ENCODE results near the gene CCT7.
"Not testable (repeated sequence)": the region's sequence is repeated elsewhere in the genome, so short reads cannot be mapped to it uniquely, and the experiment has no call there.

Gene CCT7

GRCh38 chr2:73233932-73234832 is at the start of gene CCT7:
CCT7 (plus strand) TSS chr2:73234308; CDS start chr2:73234379, 71 bp downstream.
- peak; percentile 84 for DNase-seq

DNA sequence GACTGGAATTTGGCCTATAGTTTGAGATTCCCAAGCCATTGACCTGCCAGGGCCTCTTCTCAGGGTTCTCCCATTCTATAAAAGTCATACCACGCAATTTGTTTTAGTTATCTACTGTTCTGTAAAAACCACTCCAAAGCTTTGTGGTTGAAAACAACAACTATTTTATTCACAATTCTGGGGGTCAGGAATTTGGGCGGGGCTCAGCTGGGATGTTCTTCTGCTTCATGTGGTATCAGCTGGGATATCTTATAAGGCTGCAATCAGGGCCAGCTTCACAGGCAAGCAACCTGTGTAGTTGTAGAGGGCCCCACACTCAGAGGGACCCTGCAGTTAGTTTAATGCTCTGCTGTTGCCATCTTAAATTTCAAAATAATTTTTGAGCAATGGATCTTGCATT is 48.1 kb upstream of the CCT7 start:
- DNase-seq = no peak

- no peak for DNase-seq
Observed at GRCh38 chr2:73187549-73187948, 46.6 kb upstream of the CCT7 start.

DNA sequence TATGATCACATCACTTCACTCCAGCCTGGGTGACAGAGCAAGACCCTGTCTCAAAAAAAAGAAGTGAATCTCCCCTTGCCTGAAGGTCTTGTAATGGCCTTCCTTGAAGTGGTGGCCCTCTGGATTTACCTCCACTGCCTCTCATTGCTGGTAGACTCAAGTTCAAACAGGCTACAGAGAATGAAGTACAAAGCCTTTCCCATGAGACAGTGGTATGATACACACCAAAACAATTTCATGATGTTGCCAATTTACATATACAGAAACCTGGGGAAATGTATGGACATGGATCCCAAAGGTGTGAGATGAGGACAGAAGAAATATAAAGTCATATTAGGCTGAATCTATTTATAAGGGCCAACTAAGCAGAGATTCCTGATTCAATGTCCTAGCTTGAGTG is 36.5 kb upstream of the CCT7 start:
- DNase-seq = no peak

DNA sequence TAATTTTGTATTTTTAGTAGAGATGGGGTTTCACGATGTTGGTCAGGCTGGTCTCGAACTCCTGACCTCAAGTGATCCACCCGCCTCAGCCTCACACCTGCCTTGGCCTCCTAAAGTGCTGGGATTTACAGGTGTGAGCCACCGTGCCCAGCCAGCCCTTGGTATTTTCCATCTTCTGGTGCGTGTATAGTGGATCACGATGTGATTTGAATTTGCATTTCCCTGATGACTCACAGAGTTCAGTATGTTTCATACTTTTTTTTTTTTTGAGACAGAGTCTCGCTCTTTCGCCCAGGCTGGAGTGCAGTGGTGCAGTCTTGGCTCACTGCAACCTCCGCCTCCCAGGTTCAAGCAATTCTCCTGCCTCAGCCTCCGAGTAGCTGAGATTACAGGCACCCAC is 33.8 kb upstream of the CCT7 start:
- not testable (repeated sequence) for DNase-seq

DNA sequence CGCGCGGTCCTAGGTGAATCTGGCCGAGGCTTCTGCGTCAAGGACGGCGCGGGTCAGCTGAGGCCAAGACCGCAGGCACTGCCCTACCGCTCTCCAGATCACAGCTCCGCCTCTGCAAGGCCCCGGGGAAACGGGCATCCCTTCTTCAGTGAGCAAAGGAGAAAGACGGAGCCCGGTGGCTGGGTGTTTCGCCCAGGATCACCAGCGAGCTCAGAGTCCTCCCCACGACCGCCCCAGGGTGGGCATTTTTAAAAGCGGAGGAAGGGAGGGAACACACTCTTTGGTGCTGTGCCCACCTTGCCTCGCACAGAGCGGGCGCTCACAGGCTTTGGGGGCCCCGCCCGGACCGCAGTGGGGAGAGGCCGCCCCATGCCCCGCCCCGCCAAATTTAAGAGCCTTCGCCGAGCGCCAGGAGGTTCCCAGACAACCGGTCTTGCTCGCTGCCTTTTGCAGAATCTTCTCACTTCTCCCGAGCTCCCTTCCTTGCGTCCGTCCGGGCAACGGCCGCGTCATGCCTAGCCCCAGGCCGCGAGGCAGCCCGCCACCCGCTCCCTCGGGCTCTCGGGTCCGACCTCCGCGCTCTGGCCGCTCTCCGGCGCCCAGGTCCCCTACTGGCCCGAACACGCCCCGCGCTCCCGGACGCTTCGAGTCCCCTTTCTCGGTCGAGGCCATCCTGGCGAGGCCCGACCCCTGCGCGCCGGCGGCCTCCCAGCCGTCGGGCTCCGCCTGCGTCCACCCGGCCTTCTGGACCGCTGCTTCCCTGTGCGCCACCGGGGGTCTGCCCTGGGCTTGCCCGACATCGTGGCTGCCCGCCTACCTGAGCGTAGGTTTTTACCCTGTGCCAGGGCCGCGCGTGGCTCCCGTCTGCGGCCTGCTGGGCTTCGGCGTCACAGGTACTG is 31.7 kb upstream of the CCT7 start, which contains the start of gene NOTO:
TSS of gene NOTO (plus strand) at position 419 of the 899 bp plus-strand sequence. CDS start at position 512, 93 bp downstream.
- no peak for DNase-seq

- DNase-seq = no peak
Observed at GRCh38 chr2:73203055-73203681, 30.9 kb upstream of the CCT7 start.

GRCh38 chr2:73205611-73206010 is 28.5 kb upstream of the CCT7 start:
- DNase-seq = no peak

DNA sequence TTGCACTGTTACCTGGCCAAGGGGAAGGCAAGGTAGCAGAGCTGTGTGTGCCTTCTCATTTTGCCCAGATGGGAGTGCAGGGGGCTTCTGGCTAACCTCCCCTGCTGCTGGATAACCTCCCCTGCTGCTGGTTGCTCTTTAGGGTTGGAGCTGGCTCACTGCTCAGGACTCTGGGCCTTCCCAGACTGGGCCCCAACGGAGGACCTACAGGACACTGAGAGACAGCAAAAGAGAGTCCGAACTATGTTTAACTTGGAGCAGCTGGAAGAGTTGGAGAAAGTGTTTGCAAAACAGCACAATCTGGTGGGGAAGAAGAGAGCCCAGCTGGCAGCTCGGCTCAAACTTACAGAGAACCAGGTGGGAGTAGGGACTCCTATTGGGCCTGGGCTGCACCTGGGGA is 25.9 kb upstream of the CCT7 start:
- DNase-seq = no peak

DNA sequence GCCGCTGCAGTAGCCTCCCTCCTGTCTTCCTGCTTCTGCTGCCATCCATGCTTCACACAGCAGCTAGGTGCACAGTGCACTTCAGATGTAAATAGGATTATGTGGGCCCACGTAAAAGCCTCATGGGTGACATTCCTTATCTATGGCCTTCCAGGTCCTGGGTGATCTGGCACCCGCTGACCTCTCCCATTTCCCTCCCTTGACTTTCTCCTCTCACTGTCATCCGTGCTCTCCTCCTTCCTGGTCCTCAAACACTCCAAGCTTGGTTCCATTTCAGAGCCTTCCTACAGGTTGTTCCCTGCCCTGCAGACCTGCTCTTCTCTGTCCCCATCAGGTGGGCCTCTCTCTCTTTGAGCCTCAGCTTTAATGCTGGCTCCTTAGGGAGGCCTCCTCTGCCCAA is 24.1 kb upstream of the CCT7 start:
- DNase-seq = no peak

GRCh38 chr2:73210696-73211095 is 23.4 kb upstream of the CCT7 start:
- DNase-seq = no peak

GRCh38 chr2:73212098-73212447 is 22.0 kb upstream of the CCT7 start:
- no peak for DNase-seq

- peak; percentile 72 for DNase-seq
Observed at GRCh38 chr2:73212448-73213176, 21.5 kb upstream of the CCT7 start.

DNA sequence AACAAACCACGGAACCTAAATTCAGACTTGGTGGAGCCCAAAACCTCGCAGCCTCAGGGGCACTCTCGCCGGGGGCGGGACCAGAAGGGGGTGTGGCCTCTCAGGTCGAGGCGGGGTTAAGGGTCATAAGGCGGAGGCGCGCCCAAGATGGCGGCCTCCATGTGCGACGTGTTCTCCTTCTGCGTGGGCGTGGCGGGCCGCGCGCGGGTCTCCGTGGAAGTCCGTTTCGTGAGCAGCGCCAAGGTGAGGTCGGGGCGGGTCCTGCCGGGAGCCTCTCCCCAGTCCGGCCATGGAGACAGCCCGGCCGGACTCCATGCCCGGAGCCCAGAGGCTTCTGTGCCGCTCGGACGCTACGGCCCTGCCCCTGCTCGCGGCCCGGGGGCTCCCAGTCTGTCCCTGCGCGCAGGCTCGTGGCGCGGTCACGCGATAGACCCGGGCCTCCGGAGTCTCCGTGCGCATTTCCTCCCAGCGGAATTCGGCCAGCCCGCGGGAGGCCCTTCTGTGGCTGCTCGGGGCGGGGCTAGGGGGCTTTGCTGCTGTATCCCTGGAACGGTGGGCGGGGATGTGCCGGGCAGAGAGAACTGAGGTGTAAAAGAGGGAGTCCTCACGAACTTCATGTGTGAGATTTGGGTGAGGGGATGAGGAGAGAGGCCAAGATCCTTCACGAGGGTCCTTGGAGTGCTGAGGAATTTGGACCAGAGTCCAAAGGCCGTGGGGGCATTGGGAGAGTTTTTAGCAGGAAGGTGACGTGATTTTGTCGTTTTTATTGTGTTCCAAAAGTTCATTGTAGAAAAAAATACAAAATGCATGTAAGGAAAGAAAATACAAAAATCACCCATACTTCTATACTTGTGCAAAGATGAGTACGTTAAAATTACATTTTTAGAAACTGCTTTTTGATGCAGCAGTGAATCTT is 19.7 kb upstream of the CCT7 start, which contains the start of gene SMYD5:
TSS of gene SMYD5 (plus strand) at position 126 of the 916 bp plus-strand sequence. CDS start at position 148, 22 bp downstream.
- DNase-seq = peak; percentile 86

GRCh38 chr2:73215254-73215653 is 18.9 kb upstream of the CCT7 start:
- DNase-seq = no peak

GRCh38 chr2:73217160-73217559 is 16.9 kb upstream of the CCT7 start:
- DNase-seq = no peak

DNA sequence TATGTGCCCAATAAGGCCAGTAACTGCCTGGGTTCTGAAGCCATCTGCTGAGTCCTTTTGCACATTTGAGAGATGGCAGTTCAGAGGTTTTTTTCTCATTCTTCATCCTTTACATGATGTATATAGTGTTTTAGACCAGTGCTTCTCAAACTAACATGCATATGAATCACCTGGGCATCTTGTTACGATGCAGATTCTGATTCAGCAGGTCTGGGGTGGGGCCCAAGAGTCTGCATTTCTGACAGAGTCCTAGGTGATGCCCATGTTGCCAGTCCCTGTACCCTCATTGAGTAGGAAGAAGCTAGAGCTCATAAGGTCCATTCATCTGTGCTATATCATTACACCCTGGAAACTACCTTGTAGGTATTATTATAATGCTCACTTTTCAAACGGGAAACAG is 16.3 kb upstream of the CCT7 start:
- DNase-seq = no peak

DNA sequence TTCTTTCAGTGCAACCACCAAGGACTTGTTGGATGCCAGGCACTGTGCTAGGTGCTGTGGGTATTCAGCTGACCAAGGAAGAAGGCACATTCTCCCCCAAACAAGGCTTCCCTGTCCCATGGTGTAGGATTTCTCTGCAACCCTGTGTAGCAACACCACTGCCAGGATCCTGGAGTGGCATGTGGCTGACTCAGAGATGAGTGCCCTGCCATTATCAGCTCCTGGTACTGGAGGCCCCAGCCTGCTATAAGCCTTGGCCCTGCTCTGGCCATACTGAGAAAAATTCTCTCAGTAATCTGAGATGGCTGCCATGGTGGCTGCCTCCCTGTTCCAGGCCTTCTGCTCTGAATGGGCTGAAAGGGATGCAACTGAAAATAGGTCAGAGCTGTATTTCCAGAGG is 15.8 kb upstream of the CCT7 start:
- no peak for DNase-seq

DNA sequence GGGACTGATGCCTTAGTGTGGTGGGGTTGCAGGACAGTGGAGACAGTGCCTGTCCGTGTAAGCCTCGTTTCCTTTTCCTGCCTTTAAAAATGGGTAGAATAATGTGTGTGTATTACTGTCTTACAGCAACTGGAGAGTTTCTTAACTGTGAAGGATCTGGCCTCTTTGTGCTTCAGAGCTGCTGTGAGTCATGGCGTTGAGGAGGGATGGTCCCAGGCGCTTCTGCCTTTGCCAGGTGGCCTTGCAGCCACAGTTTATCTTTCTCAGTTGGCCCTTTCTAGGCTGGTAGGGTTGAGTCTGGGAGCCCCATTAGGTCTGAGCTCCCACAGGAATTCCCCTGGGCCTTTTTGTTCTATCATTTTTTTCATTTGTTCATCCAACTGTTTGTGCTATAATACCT is 10.3 kb upstream of the CCT7 start:
- no peak for DNase-seq

- DNase-seq = peak; percentile 29
Observed at GRCh38 chr2:73225513-73226360, 8.4 kb upstream of the CCT7 start.

Measured in GDM1 (cell line).